Stomach (tissue), 9 donors: ENCODE data around the gene LOXHD1. TPM values are rescaled to one million over a fixed set of nuclear protein-coding genes. Genes with fewer than 3 reads are reported as not detected.

ENCODE experiments used
- DNase-seq, 2 donors: peaks; one replicate each; pipeline versions ENCODE4 v3.0.0 to v3.0.0-alpha.2; 2013 to 2019
- H3K27ac ChIP-seq, 5 donors: fragments of 200-600 bp in 4 of 5; sonication (generic) in 4 of 5; one replicate each; pipeline ENCODE4 v1.5.1; 2013 to 2019; ENCODE audit warnings: mild to moderate bottlenecking in 1 of 5, moderate library complexity in 1 of 5
- H3K27me3 ChIP-seq, 3 donors: fragments of 200-600 bp; sonication (generic); one replicate each; pipeline ENCODE4 v1.5.1; 2017 to 2019; ENCODE audit warnings: mixed run types in 1 of 3
- H3K36me3 ChIP-seq, 4 donors: fragments of 200-600 bp; sonication (generic); 1 replicate in 3 of 4; 2 replicates in 1 of 4; pipeline ENCODE4 v1.5.1; 2016 to 2019
- H3K4me1 ChIP-seq, 4 donors: fragments of 200-600 bp; sonication (generic); one replicate each; pipeline ENCODE4 v1.5.1; 2016 to 2019
- H3K4me3 ChIP-seq, 4 donors: fragments of 200-600 bp; sonication (generic) in 3 of 4; one replicate each; pipeline ENCODE4 v1.5.1; 2016 to 2019; ENCODE audit warnings: mild to moderate bottlenecking in 1 of 4
- H3K9me3 ChIP-seq, 4 donors: fragments of 200-600 bp; sonication (generic); one replicate each; pipeline ENCODE4 v1.5.1; 2016 to 2019
- CTCF ChIP-seq, 7 experiments: fragments of 450-650 bp in 4 of 7; fragments of 200-600 bp in 3 of 7; sonication (generic) in 3 of 7; IDR thresholded peaks; one replicate each; pipeline ENCODE4 v1.5.1; 2016 to 2019; ENCODE audit warnings: antibody characterized with exemption in 7 of 7, control low read depth in 2 of 7, mild to moderate bottlenecking in 1 of 7
- EP300 ChIP-seq: sonication (generic); formaldehyde crosslinking; IDR thresholded peaks from one replicate; pipeline ENCODE4 v1.6.1; 2017; ENCODE audit warnings: antibody characterized with exemption
- POLR2A ChIP-seq, 4 donors: fragments of 450-650 bp; IDR thresholded peaks; one replicate each; pipeline ENCODE4 v1.6.1; 2016; ENCODE audit warnings: antibody characterized with exemption in 4 of 4, control low read depth in 2 of 4, mild to moderate bottlenecking in 1 of 4, moderate library complexity in 1 of 4
- POLR2AphosphoS5 ChIP-seq, 3 donors: sonication (generic); formaldehyde crosslinking; IDR thresholded peaks; one replicate each; pipeline ENCODE4 v1.6.1; 2016; ENCODE audit warnings: antibody characterized with exemption in 3 of 3
- WGBS, 5 donors: extraction: QIAGEN DNeasy Blood & Tissue Kit in 3 of 5; methylation state at CpG; one replicate each; pipeline versions ENCODE4 v1.1.5 to v1.1.7; 2013 to 2018; 5-methylcytosine and 5-hydroxymethylcytosine counted together
- intact Hi-C: fragments of 100-400 bp; cut with DNase I; formaldehyde crosslinking; loops from one replicate; pipeline ENCODE4 v1.15.1; 2023; ENCODE audit warnings: low total_unique reads
- polyA plus RNA-seq, 3 donors: library from polyadenylated mRNA; stranded (reverse); fragments of 200-250 nt; gene quantifications; one replicate each; pipeline ENCODE4 v1.2.3, GENCODE V29; 2013
- total RNA-seq, 5 donors: library from RNA; depleted of rRNA; stranded (reverse); fragments of >200 nt; gene quantifications; one replicate each; pipeline versions ENCODE4 v1.1.0 to v1.2.3, GENCODE V29; 2014 to 2016
- donor health status: healthy with polysubstance abuse.
- donor health status: Bipolar disorder and iron deficiency.
- donor health status: healthy.

The LOXHD1 gene
- total and polyA plus RNA-seq, 8 donors, result 0.03 to 1.3 (median 0.29) TPM; not detected in 4

- WGBS, 5 donors, result 81 to 87% (median 84%) methylated on average over 18 to 19 of the region's 19 CpGs
- intact Hi-C loops, result no loop called here
- no peak for TF ChIP-seq POLR2AphosphoS5 (IDR thresholded peaks at IDR 0.05)
- no peak for TF ChIP-seq EP300
- TF ChIP-seq POLR2A (IDR thresholded peaks at IDR 0.05), result no peak
- no peak for TF ChIP-seq CTCF (IDR thresholded peaks at IDR 0.05)
- peaks cover 0 to 11% (median 6%) of the 10 kb centered on the region in 3 donors for H3K27me3 ChIP-seq
- H3K4me3 ChIP-seq, result no peak overlapping the region
- no peak overlapping the region for H3K27ac ChIP-seq
- no peaks in the 10 kb centered on the region for H3K4me1 ChIP-seq
- H3K36me3 ChIP-seq, result peaks cover 0 to 3% (median 0%) of the 10 kb centered on the region in 4 donors
- no peak for DNase-seq
- H3K9me3 ChIP-seq, result no peaks in the 10 kb centered on the region
Observed at GRCh38 chr18:46459789-46460455, 197.1 kb downstream of the LOXHD1 start.

- peaks cover 0 to 11% (median 0%) of the 10 kb centered on the region in 3 donors for H3K27me3 ChIP-seq
- H3K36me3 ChIP-seq, result peaks cover 0 to 3% (median 0%) of the 10 kb centered on the region in 4 donors
- WGBS, 5 donors, result 58 to 72% (median 64%) methylated on average over 6 of the region's 6 CpGs
- DNase-seq, result no peak
- intact Hi-C loops, result no loop called here
- no peaks in the 10 kb centered on the region for H3K4me1 ChIP-seq
- H3K27ac ChIP-seq, result no peak overlapping the region
- no peak overlapping the region for H3K4me3 ChIP-seq
- TF ChIP-seq POLR2AphosphoS5 (IDR thresholded peaks at IDR 0.05) (no peak), EP300 (no peak), CTCF (IDR thresholded peaks at IDR 0.05) (no peak), POLR2A (IDR thresholded peaks at IDR 0.05) (no peak)
- H3K9me3 ChIP-seq, result no peaks in the 10 kb centered on the region
Observed at GRCh38 chr18:46458472-46458871, 198.5 kb downstream of the LOXHD1 start.

- Histone ChIP-seq H3K36me3 (peaks cover 0 to 3% (median 0%) of the 10 kb centered on the region in 4 donors), H3K27me3 (peaks cover 0 to 4% (median 0%) of the 10 kb centered on the region in 3 donors), H3K4me3 (no peak overlapping the region), H3K9me3 (peaks cover 0 to 2% (median 0%) of the 10 kb centered on the region in 4 donors), H3K27ac (no peak overlapping the region), H3K4me1 (no peaks in the 10 kb centered on the region)
- no peak for TF ChIP-seq POLR2AphosphoS5 (IDR thresholded peaks at IDR 0.05)
- TF ChIP-seq CTCF (IDR thresholded peaks at IDR 0.05), result no peak
- no peak for TF ChIP-seq POLR2A (IDR thresholded peaks at IDR 0.05)
- no peak for TF ChIP-seq EP300
- DNase-seq, result no peak
- intact Hi-C loops, result no loop called here
- 91 to 95% (median 91%) methylated on average over 13 of the region's 13 CpGs for WGBS, 5 donors
Observed at GRCh38 chr18:46456691-46457090, 200.3 kb downstream of the LOXHD1 start.

- intact Hi-C loops, result no loop called here
- no peak overlapping the region for H3K4me3 ChIP-seq
- no peaks in the 10 kb centered on the region for H3K27me3 ChIP-seq
- 84 to 95% (median 90%) methylated on average over 6 of the region's 6 CpGs for WGBS, 5 donors
- H3K4me1 ChIP-seq, result no peaks in the 10 kb centered on the region
- H3K36me3 ChIP-seq, result peaks cover 0 to 15% (median 2%) of the 10 kb centered on the region in 4 donors
- TF ChIP-seq CTCF (IDR thresholded peaks at IDR 0.05) (no peak), EP300 (no peak), POLR2A (IDR thresholded peaks at IDR 0.05) (no peak), POLR2AphosphoS5 (IDR thresholded peaks at IDR 0.05) (no peak)
- no peak overlapping the region for H3K27ac ChIP-seq
- DNase-seq, result no peak
- H3K9me3 ChIP-seq, result peaks cover 0 to 12% (median 6%) of the 10 kb centered on the region in 4 donors
Observed at GRCh38 chr18:46452820-46453219, 204.2 kb downstream of the LOXHD1 start.
